H1 (cell line): ENCODE measurements around the gene CAMKMT. TPM values are rescaled to one million over a fixed set of nuclear protein-coding genes. Genes with fewer than 3 reads are reported as not detected.

ENCODE experiments used
- CTCF ChIA-PET: fragments of 300-600 bp; sonication (Branson Sonifier 250); formaldehyde crosslinking; loops from one replicate; lab custom pipeline; 2021; ENCODE audit not compliant: partially characterized antibody; lab: Charles Lee
- POLR2A ChIA-PET: fragments of 300-600 bp; sonication (Branson Sonifier 250); formaldehyde crosslinking; loops from one replicate; lab custom pipeline; 2021; ENCODE audit warnings: inconsistent platforms; ENCODE audit not compliant: partially characterized antibody; lab: Charles Lee
- DNase-seq, 2 experiments: peaks; one replicate each; pipeline versions ENCODE4 v3.0.0 to v3.0.0-alpha.2; 2010 to 2022; ENCODE audit warnings: low spot score in 2 of 2, low read depth in 1 of 2, mixed read lengths in 1 of 2
- FAIRE-seq: peaks from 2 replicates; lab custom pipeline; 2011; peaks lifted over from hg19 to GRCh38; lab: Jason Lieb, UNC
- H2AFZ ChIP-seq: 2 replicates; pipeline ENCODE4 v1.8.1; 2012; ENCODE audit warnings: low read length, inconsistent platforms
- H2AK5ac ChIP-seq: 2 replicates; pipeline ENCODE4 v1.6.1; 2013; ENCODE audit warnings: low read depth, low read length
- H2BK120ac ChIP-seq: replicated peaks from 2 replicates; pipeline ENCODE3; 2013; ENCODE audit warnings: low read depth, low read length, inconsistent platforms
- H2BK12ac ChIP-seq: 2 replicates; pipeline ENCODE4 v1.6.1; 2013; ENCODE audit warnings: low read depth, low read length
- H2BK15ac ChIP-seq: 2 replicates; pipeline ENCODE4 v1.6.1; 2013; ENCODE audit warnings: low read length
- H2BK20ac ChIP-seq: 2 replicates; pipeline ENCODE4 v1.6.1; 2013; ENCODE audit warnings: low read length
- H2BK5ac ChIP-seq: 2 replicates; pipeline ENCODE4 v1.6.1; 2013; ENCODE audit warnings: low read depth, low read length
- H3K14ac ChIP-seq: 2 replicates; pipeline ENCODE4 v1.6.1; 2013; ENCODE audit warnings: inconsistent platforms; ENCODE audit not compliant: insufficient read length
- H3K18ac ChIP-seq: 2 replicates; pipeline ENCODE4 v1.6.1; 2013; ENCODE audit warnings: low read length; ENCODE audit errors: extremely low read depth
- H3K23ac ChIP-seq: 2 replicates; pipeline ENCODE4 v1.6.1; 2013; ENCODE audit warnings: inconsistent platforms; ENCODE audit not compliant: insufficient read length
- H3K23me2 ChIP-seq: 2 replicates; pipeline ENCODE4 v1.6.1; 2013; ENCODE audit warnings: low read depth, low read length
- H3K27ac ChIP-seq: 2 replicates; pipeline ENCODE4 v1.6.1; 2011; ENCODE audit warnings: low read depth, low read length, inconsistent platforms
- H3K27me3 ChIP-seq, 4 experiments: replicated peaks in 1 of 4; 1 replicate in 1 of 4; 2 replicates in 3 of 4; pipeline versions ENCODE4 v1.6.1 to v1.8.1; 2011 to 2013; ENCODE audit warnings: low read length in 3 of 4, mild to moderate bottlenecking in 3 of 4, inconsistent platforms in 2 of 4, mixed read lengths in 2 of 4, moderate library complexity in 1 of 4; ENCODE audit not compliant: control insufficient read depth in 3 of 4, insufficient read depth in 3 of 4; ENCODE audit errors: extremely low read depth in 1 of 4
- H3K36me3 ChIP-seq, 4 experiments: 2 replicates each; pipeline versions ENCODE4 v1.6.1 to v1.8.1; 2011 to 2013; ENCODE audit warnings: mild to moderate bottlenecking in 4 of 4, low read length in 3 of 4, moderate library complexity in 2 of 4, control low read depth in 1 of 4, inconsistent platforms in 1 of 4; ENCODE audit not compliant: insufficient read depth in 4 of 4, control insufficient read depth in 2 of 4
- H3K4ac ChIP-seq: replicated peaks from 2 replicates; pipeline ENCODE3; 2013; ENCODE audit warnings: low read length, low read depth, mixed read lengths, inconsistent platforms; ENCODE audit not compliant: insufficient read length
- H3K4me1 ChIP-seq, 4 experiments: replicated peaks in 1 of 4; 1 replicate in 1 of 4; 2 replicates in 3 of 4; pipeline versions ENCODE4 v1.6.1 to v1.8.1; 2011 to 2013; ENCODE audit warnings: low read length in 3 of 4, inconsistent platforms in 2 of 4, mixed read lengths in 1 of 4; ENCODE audit not compliant: insufficient read depth in 4 of 4, control insufficient read depth in 3 of 4
- H3K4me2 ChIP-seq, 2 experiments: 2 replicates each; pipeline versions ENCODE4 v1.6.1 to v1.8.1; 2011 to 2013; ENCODE audit warnings: low read depth in 2 of 2, low read length in 2 of 2, control low read depth in 1 of 2, inconsistent platforms in 1 of 2, mild to moderate bottlenecking in 1 of 2; ENCODE audit not compliant: insufficient read depth in 1 of 2
- H3K4me3 ChIP-seq, 4 experiments: fragments of 200-600, 300-600 bp in 1 of 4; sonication (generic), shearing (Covaris generic), sonication (Bioruptor Twin) in 1 of 4; 2 replicates each; pipeline versions ENCODE4 v1.5.1 to v1.8.1; 2011 to 2016; ENCODE audit warnings: low read length in 4 of 4, low read depth in 3 of 4, control low read depth in 2 of 4, inconsistent platforms in 2 of 4, mild to moderate bottlenecking in 2 of 4, mixed read lengths in 1 of 4, moderate library complexity in 1 of 4; ENCODE audit not compliant: insufficient read depth in 2 of 4; ENCODE audit errors: extremely low read depth in 1 of 4
- H3K56ac ChIP-seq: replicated peaks from 2 replicates; pipeline ENCODE3; 2013; ENCODE audit warnings: low read depth, mild to moderate bottlenecking, mixed read lengths, low read length, inconsistent platforms; ENCODE audit not compliant: insufficient read length
- H3K79me1 ChIP-seq: 2 replicates; pipeline ENCODE4 v1.6.1; 2013; ENCODE audit warnings: low read depth, low read length, control low read depth
- H3K79me2 ChIP-seq, 2 experiments: 2 replicates each; pipeline versions ENCODE4 v1.6.1 to v1.8.1; 2012 to 2013; ENCODE audit warnings: low read length in 2 of 2, mild to moderate bottlenecking in 2 of 2, inconsistent platforms in 1 of 2; ENCODE audit not compliant: insufficient read depth in 2 of 2, control insufficient read depth in 1 of 2
- H3K9ac ChIP-seq, 4 experiments: replicated peaks in 1 of 4; 1 replicate in 1 of 4; 2 replicates in 3 of 4; pipeline versions ENCODE4 v1.6.1 to v1.8.1; 2011 to 2013; ENCODE audit warnings: low read depth in 3 of 4, low read length in 3 of 4, control low read depth in 2 of 4, mild to moderate bottlenecking in 2 of 4, moderate library complexity in 2 of 4, inconsistent platforms in 1 of 4; ENCODE audit errors: extremely low read depth in 1 of 4
- H3K9me3 ChIP-seq, 2 experiments: 2 replicates each; pipeline versions ENCODE4 v1.6.1 to v1.8.1; 2012 to 2013; ENCODE audit warnings: mild to moderate bottlenecking in 2 of 2, moderate library complexity in 2 of 2, control low read depth in 1 of 2, inconsistent platforms in 1 of 2, low read depth in 1 of 2, low read length in 1 of 2, mixed read lengths in 1 of 2; ENCODE audit not compliant: insufficient read depth in 2 of 2
- H4K20me1 ChIP-seq, 2 experiments: replicated peaks in 1 of 2; 2 replicates each; pipeline versions ENCODE3 to v1.8.1; 2011 to 2013; ENCODE audit warnings: inconsistent platforms in 2 of 2, low read length in 2 of 2, mild to moderate bottlenecking in 1 of 2; ENCODE audit not compliant: insufficient read depth in 2 of 2, control insufficient read depth in 1 of 2
- H4K5ac ChIP-seq: 2 replicates; pipeline ENCODE4 v1.6.1; 2013; ENCODE audit warnings: low read length, low read depth, mixed read lengths, inconsistent platforms; ENCODE audit not compliant: insufficient read length
- H4K8ac ChIP-seq: 2 replicates; pipeline ENCODE4 v1.8.0; 2013; ENCODE audit warnings: mild to moderate bottlenecking, moderate library complexity, low read length, inconsistent platforms; ENCODE audit not compliant: insufficient read depth; ENCODE audit errors: extremely low read depth
- H4K91ac ChIP-seq: replicated peaks from 2 replicates; pipeline ENCODE3; 2013; ENCODE audit warnings: low read length, mixed read lengths, inconsistent platforms; ENCODE audit not compliant: insufficient read length
- CHD2 ChIP-seq: IDR thresholded peaks from 2 replicates; pipeline ENCODE4 v1.6.1; 2012; ENCODE audit warnings: low read length, improper control_type of control experiment
- CTBP2 ChIP-seq: IDR thresholded peaks from 2 replicates; pipeline ENCODE4 v1.7.0; 2011; ENCODE audit warnings: borderline replicate concordance, mild to moderate bottlenecking, moderate library complexity, mixed read lengths, low read length; ENCODE audit not compliant: insufficient read depth, insufficient read length
- GABPA ChIP-seq: IDR thresholded peaks from 2 replicates; pipeline ENCODE4 v1.6.1; 2011; ENCODE audit warnings: mild to moderate bottlenecking, low read length, moderate library complexity, borderline replicate concordance; ENCODE audit not compliant: insufficient read depth
- WGBS, 2 experiments: shearing (Covaris generic) in 1 of 2; methylation state at CpG; one replicate each; pipeline versions ENCODE4 v1.1.6 to v1.1.7; 2013 to 2015; ENCODE audit warnings: low lambda C conversion rate in 2 of 2, mixed read lengths in 2 of 2, inconsistent platforms in 1 of 2, low coverage in 1 of 2, missing lambda C conversion rate in 1 of 2; ENCODE audit not compliant: insufficient replicate concordance in 2 of 2, insufficient coverage in 1 of 2, insufficient read length in 1 of 2; ENCODE audit errors: extremely low coverage in 1 of 2, missing lambda C conversion rate in 1 of 2; 5-methylcytosine and 5-hydroxymethylcytosine counted together
- polyA plus RNA-seq, 7 experiments: library from polyadenylated mRNA; depleted of rRNA in 3 of 7; stranded (reverse) in 5 of 7; unstranded in 2 of 7; fragments of >200 nt in 5 of 7; fragments of 200-250 nt in 2 of 7; gene quantifications; 1 replicate in 5 of 7; 2 replicates in 1 of 7; 4 replicates in 1 of 7; pipeline versions ENCODE4 v1.2.1 to v1.2.3, GENCODE V29; 2011 to 2013; ENCODE audit warnings: missing spikeins in 2 of 7, mixed read lengths in 2 of 7
- total RNA-seq: library from RNA; stranded (reverse); fragmentation: NEBNext Ultra II Directional; extraction: Animal tissue kit (Norgen Biotek cat#: 25700); gene quantifications from 2 replicates; pipeline ENCODE4 v1.2.1, GENCODE V29; 2021

Gene CAMKMT
- total and polyA plus RNA-seq, 2 of the 8 experiments (the other 6 are each of a cell fraction or from before 2014, with no cell fraction given), result 14.7 to 22.4 TPM

GRCh38 chr2:44713170-44713569 lies 351.4 kb downstream of the CAMKMT start:
- ChIA-PET POLR2A (no interaction called here), CTCF (no interaction called here)
- Histone ChIP-seq H4K8ac (no peak overlapping the region), H4K5ac (no peak overlapping the region), H2BK15ac (no peak overlapping the region), H3K79me1 (no peaks in the 10 kb centered on the region), H3K27ac (no peak overlapping the region), H4K91ac (no peak overlapping the region), H2BK12ac (no peak overlapping the region), H3K56ac (no peak overlapping the region), H3K79me2 (no peaks in the 10 kb centered on the region), H3K9ac (no peak overlapping the region), H2BK20ac (no peak overlapping the region), H2BK5ac (no peak overlapping the region), H3K14ac (no peak overlapping the region), H3K23me2 (no peaks in the 10 kb centered on the region), H2BK120ac (no peak overlapping the region), H3K4me2 (no peak overlapping the region), H3K9me3 (no peaks in the 10 kb centered on the region), H3K4ac (no peak overlapping the region), H3K36me3 (no peaks in the 10 kb centered on the region), H3K23ac (no peak overlapping the region), H3K18ac (no peak overlapping the region), H2AFZ (no peak overlapping the region), H3K4me3 (no peak overlapping the region), H4K20me1 (no peaks in the 10 kb centered on the region), H2AK5ac (no peak overlapping the region), H3K27me3 (no peaks in the 10 kb centered on the region), H3K4me1 (peaks cover 0 to 8% (median 4%) of the 10 kb centered on the region in 4 experiments; a peak in 4 of 7 replicates)
- DNase-seq (no peak), FAIRE-seq (no peak)
- no peak for TF ChIP-seq GABPA
- TF ChIP-seq CTBP2, result no peak
- TF ChIP-seq CHD2, result no peak
- 92% methylated on average over 3 of the region's 3 CpGs; no CpG with 5 or more reads in 1 of the 2 experiments for WGBS, 2 experiments
